ENCODE results near the gene TOE1.

DNA sequence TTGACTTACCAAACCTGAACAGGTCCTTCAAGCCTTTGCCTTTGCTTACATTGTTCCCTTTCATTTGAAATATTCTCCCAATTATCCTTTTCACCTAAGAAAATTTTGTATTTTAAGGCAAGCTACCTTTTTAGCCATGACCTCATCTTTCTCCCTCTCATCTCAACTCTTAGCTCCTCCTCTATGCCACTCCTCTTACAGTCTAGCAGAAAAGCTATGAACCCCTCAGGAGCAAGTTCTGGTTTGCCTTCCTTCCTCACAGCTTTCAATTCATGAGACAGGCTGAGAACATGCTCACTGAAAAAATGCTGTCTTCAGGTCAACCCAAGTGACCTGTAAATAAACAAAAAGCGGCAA is 8.6 kb downstream of the TOE1 start:
- TF ChIP-seq POLR2A (IDR thresholded peaks at IDR 0.05): no peak
- TF ChIP-seq, protein P1, sequence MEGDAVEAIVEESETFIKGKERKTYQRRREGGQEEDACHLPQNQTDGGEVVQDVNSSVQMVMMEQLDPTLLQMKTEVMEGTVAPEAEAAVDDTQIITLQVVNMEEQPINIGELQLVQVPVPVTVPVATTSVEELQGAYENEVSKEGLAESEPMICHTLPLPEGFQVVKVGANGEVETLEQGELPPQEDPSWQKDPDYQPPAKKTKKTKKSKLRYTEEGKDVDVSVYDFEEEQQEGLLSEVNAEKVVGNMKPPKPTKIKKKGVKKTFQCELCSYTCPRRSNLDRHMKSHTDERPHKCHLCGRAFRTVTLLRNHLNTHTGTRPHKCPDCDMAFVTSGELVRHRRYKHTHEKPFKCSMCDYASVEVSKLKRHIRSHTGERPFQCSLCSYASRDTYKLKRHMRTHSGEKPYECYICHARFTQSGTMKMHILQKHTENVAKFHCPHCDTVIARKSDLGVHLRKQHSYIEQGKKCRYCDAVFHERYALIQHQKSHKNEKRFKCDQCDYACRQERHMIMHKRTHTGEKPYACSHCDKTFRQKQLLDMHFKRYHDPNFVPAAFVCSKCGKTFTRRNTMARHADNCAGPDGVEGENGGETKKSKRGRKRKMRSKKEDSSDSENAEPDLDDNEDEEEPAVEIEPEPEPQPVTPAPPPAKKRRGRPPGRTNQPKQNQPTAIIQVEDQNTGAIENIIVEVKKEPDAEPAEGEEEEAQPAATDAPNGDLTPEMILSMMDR (IDR thresholded peaks at IDR 0.05 in 8 of 11, conservative IDR thresholded peaks at IDR 0.05 in 3 of 11): no peak
